HG03565 (cell line): ENCODE results near the gene SUPT5H.
"Not testable (repeated sequence)": the region's sequence is repeated elsewhere in the genome, so short reads cannot be mapped to it uniquely, and the experiment has no call there.

Source experiments
- ATAC-seq: cut with Tn5 transposase; IDR thresholded peaks from one replicate; pipeline ENCODE4 v1.9.1; 2021; ENCODE audit warnings: mild to moderate bottlenecking, moderate library complexity; ENCODE audit not compliant: unreplicated experiment

The SUPT5H gene

GRCh38 chr19:39424934-39425333, 20.4 kb upstream of the SUPT5H start:
- ATAC-seq, result no peak

DNA sequence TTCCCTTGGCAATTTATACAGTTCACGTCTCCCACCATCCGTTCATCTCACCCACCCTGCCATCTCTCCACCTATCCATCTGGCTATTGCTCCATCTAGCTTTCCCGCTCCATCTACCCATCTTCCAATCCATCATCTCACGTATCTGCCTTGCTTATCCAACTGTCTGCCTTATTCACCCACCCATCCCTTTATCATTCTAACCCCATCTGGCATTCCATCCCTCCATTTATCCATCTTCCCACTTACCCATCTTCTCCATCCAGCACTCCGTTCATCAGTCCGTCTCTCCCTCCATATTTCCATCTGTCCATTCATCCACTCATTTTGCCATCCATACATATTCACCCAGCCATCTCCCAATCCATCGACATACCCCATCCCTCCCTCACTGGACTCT, 19.6 kb upstream of the SUPT5H start:
- ATAC-seq, result no peak

DNA sequence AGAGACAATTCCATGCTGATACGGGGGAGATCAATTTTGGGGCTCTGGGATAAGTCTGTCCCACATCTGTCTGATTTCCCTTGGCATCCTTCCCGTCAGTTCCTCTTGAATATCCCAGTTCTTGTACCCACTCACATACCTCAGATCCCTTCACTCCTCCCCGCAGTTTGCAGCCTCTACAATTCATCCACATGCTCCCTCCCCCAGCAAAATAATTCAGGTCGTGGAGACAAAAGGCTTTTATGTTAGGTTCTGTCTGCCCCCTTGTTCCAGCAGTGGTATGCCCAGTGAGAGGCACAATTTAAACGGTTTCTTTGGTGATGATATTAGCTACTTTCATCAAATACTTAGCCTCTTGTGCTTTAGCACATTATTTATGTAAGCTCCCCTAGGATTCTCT, 19.2 kb upstream of the SUPT5H start:
- no peak for ATAC-seq

DNA sequence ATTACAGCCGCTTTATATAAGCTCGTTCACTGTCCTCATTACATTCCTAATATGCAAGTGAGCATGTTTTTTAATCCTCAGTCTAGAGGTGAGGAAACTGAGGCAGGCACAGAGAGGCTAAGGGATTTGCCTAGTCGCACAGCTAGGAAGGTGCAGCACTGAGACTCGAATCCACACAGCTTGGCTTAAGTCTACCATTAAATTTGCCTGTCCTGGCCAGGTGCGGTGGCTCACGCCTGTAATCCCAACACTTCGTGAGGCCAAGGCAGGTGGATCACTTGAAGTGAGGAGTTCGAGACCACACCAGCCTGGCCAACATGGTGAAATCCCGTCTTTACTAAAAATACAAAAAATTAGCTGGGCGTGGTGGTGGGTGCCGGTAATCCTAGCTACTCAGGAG, 17.7 kb upstream of the SUPT5H start:
- no peak for ATAC-seq

GRCh38 chr19:39428283-39429112, 16.9 kb upstream of the SUPT5H start:
- ATAC-seq, result no peak

- ATAC-seq, result no peak
Observed at GRCh38 chr19:39430675-39431593, 14.4 kb upstream of the SUPT5H start.

DNA sequence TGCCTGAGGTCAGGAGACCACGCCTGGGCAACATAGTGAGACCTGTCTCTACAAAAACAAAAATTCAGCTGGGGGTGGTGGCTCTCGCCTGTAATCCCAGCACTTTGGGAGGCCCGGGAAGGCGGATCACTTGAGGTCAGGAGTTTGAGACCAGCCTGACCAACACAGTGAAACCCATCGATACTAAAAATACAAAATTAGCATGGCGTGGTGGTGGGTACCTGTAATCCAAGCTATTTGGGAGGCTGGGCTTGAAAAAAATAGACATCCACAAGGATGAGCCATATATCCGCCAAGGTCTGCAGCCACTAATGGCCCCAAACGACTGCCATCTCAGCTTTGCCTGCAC, 12.7 kb upstream of the SUPT5H start:
- no peak for ATAC-seq

DNA sequence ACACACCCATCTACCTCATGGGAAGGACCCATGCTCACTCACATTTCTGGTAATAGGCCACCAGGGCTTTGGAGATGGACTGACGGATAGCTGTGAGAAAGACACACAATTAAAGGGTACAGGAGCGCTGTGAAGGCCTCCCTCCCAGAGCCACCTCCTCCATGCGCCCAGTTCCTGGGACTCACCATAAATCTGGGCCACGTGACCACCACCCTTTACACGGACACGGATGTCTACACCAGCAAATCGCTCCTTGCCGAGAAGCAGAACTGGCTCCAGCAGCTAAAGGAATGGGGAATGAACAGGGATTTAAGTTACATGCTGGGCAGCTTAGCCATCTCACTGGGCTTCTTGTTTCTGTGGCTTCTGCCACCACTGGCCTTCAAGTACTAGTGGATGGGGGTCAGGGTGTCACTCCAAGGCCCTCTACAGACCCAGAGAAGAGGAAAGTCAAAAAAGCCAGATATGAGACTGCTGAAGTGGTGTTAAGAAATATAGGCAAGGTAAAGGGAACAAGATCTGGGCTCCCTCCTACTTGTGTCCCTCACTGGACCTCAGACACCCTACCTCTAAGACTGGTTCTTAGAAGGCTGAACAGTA, 11.8 kb upstream of the SUPT5H start:
- no peak for ATAC-seq

- no peak for ATAC-seq
Observed at GRCh38 chr19:39434123-39435076, 11.0 kb upstream of the SUPT5H start.

DNA sequence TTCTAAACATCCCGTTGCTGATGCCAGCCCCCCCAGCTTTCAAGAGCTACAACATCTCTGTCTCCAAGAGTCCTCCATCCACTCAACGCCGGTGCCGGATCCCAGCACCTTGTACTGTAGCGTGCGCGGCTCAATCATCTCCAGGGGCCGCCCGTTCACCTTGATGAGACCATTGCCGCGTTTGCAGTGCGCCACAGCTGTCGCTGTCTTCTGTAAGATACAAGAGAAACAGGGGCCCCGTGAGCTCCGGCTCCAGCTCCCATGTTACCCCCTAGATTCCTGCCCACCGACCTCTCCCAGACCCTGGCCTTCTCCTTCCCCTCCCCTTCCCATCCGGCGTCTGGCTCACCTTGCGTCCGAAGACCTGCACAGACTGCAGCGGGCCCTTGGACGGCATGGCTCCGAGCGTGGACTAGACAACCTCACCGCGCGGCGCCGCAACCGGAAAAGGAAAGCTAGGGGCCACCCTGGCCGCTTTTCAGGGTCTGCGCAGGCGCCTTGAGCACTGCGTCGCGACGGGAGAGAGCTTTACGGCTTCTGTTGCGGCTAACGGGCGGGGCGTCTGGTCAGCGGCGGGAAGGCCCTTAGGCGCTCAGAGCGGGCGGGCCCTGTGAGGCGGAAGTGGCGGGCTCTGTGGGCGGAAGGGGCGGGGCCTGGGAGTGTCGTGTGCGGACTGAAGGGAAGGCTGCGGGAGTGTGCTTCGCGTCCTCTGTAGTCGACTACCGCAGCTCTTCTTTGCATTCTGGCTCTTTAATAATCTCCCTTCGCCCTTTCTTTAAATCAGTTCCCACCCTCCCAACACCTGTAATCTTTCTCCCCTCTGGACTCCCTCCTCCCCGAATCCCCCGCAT, 9.7 kb upstream of the SUPT5H start, which contains the start of gene RPS16:
RPS16 (minus strand) TSS at position 451 of the 851 bp plus-strand sequence; CDS start at position 397, 54 bp downstream.
- ATAC-seq, result peak; percentile 63

DNA sequence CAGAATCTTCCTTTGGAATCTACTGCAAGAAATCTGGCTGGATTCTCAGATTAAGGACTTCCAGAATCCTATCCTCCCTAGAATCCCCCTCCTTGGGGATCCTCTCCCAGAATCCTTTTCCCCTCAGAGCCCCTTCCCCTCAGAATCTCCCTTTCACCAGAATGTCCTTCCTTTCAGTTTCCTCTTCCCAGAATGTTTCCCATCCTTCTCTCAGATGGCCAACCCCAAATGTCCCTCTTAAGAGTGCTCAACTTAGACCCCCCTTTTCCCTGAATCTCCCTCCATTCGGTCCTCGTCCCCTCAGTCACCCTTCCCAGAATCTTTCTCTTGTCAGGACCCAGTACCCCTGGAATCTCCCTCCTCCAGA, 9.0 kb upstream of the SUPT5H start:
- ATAC-seq, result no peak

DNA sequence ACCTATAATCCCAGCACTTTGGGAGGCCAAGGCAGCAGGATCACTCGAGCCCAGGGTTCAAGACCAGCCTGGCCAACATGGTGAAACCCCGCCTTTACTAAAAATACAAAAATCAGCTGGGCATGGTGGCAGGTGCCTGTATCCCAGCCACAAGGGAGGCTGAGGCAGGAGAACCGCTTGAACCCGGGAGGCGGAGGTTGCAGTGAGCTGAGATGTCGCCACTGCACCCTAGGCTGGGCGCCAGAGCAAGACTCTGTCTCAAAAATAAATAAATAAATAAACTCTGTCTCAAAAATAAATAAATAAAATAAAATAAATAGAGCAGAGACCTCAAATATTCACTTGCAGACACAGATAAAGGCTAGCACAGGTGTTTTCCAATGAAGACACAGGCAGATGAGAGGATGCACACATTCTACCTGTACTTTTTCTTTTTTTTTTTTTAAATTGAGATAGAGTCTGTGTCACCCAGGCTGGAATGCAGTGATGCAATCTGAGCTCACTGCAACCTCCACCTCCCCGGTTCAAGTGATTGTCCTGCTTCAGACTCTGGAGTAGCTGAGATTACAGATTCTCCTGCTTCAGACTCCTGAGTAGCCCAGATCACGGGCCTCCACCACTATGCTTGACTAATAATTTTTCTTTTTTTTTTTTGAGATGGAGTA, 7.0 kb upstream of the SUPT5H start:
- ATAC-seq, result no peak

DNA sequence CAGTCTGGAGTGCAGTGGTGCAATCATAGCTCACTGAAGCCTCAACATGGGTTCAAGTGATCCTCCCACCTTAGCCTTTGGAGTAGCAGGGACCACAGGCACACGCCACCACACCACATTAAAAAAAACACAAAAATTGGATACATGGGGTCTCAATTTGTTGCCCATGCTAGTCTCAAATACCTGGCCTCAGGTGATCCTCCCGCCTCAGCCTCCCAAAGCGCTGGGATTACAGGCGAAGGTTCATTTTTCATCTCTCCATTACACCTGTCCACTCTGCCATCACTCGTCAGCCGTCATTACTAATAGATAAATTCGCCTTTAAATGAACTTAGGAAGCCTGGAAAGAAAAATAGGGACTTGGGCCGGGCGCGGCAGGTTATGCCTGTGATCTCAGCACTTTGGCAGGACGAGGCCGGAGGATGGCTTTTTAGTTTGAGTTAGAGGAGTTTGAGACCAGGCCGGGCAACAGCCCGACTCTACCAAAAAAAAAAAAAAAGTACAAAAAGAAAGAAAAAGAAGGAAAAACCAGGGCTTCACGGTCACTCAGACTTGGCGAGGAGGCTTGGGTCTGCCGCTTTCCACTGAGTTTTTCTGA, 685 bp upstream of the SUPT5H start:
- no peak for ATAC-seq

DNA sequence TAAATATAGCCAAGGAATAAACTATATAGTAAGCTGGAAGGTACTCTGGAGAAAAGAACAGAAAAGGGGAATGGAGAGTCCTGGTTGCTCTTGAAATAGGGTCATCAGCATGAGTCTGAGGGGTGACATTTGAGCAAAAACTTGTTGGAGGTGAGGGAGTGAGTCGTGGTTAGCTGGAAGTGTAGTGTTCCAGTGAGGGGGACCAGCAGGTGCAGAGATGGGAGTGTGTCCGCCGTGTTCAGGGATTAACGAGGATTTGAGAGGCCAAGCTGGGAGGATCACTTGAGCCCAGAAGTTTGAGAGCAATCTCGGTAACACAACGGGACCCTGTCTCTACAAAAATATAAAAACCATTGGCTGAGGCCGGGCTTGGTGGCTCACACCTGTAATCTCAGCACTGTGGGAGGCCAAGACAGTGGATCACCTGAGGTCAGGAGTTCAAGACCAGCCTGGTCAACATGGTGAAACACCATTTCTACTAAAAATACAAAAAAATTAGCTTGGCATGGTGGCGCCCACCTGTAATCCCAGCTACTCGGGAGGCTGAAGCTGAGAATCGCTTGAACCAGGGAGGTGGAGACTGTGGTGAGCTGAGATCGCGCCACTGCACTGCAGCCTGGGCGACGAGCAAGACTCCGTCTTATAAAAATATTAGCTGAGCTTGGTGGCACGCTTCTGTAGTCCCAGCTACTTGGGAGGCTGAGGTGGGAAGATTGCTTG, 1.1 kb downstream of the SUPT5H start:
- no peak for ATAC-seq

DNA sequence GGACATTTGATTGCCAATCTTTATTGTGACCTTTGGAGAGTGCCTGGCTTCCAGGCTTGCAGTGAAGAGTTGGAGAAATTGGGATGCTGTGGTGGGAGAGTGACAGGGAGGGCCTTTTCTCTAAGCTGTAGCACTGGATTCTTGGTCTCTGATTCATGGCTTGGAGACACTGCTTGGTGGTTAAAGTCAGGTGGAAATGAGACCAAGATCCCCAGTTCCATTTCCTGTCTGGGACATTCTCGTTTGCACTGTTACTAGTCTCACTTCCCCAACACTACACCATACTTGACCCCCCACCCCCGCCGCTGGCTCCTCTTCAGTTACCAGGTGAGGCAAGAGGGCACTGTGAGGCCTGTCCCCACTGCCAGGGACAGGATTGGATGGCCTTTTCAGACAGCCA, 2.9 kb downstream of the SUPT5H start:
- no peak for ATAC-seq

DNA sequence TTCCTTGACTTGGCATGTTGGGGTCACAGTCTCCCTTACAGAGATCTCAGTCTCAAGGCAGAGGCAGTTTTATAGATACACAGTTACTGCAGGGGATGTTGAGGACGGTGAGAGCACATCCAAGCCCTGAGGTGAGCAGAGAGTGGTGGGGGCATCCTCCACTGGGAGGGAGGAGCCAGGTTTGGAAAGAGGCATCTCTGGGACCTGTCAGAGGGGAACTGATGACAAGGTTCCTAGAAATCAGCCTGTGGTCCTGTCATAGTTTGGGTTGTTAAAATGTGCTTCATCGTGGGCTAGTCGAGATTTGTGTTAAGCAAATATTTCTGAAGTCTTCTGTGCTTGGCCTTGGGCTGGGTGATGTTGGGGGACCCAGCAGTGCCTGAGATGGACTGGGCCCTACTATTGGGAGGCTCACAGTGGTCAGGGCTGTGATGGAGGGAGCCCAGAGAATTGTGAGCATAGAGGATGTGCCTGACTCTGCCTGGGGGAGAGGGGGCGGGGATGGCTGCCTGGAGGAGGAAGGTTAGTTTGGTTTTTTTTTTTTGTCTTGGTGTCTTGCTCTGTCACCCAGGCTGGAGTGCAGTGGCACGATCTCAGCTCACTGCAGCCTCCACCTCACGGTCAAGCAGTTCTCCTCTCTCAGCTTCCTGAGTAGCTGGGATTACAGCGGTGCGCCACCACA, 3.9 kb downstream of the SUPT5H start:
- no peak for ATAC-seq

DNA sequence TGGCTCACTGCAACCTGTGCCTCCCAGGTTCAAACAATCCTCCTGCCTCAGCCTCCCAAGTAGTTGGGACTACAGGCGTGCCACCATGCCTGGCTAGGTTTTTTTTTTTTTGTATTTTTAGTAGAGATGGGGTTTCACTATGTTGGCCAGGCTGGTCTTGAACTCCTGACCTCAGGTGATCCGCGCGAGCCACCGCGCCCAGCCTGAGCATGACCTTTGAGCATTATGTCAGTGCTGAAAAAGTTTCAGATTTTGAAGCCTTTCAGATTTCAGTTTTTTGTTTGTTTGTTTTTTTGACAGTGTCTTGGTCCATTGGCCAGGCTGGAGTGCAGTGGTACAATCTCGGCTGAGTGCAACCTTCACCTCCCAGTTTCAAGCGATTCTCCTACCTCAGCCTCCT, 5.9 kb downstream of the SUPT5H start:
- not testable (repeated sequence) for ATAC-seq
